ENCODE results near the gene APOA4.
A peak's percentile ranks its signal among the peaks of the same experiment; 100 is the strongest.

The APOA4 gene

DNA sequence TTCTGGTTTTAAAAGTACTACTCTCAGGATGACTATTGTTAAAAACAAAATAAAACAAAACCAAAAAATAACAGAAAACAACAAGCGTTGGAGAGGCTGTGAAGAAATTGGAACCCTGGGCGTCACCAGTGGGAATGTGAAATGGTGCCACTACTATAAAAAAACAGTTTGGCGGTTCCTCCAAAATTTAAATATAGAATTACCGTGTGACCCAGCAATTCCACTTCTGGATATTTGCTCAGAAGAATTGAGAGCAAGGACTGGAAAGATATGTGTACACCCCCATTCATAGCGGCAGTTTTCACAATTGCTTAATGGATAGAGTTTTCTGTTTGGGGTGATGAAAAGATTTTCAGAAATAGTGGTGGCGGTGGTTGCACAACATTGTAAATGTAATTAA, 8.6 kb downstream of the APOA4 start (continued):
- TF ChIP-seq, protein P1, sequence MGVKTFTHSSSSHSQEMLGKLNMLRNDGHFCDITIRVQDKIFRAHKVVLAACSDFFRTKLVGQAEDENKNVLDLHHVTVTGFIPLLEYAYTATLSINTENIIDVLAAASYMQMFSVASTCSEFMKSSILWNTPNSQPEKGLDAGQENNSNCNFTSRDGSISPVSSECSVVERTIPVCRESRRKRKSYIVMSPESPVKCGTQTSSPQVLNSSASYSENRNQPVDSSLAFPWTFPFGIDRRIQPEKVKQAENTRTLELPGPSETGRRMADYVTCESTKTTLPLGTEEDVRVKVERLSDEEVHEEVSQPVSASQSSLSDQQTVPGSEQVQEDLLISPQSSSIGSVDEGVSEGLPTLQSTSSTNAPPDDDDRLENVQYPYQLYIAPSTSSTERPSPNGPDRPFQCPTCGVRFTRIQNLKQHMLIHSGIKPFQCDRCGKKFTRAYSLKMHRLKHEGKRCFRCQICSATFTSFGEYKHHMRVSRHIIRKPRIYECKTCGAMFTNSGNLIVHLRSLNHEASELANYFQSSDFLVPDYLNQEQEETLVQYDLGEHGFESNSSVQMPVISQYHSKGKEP (tag by site-specific recombination; IDR thresholded peaks at IDR 0.05): no peak
- TF ChIP-seq, protein P2, sequence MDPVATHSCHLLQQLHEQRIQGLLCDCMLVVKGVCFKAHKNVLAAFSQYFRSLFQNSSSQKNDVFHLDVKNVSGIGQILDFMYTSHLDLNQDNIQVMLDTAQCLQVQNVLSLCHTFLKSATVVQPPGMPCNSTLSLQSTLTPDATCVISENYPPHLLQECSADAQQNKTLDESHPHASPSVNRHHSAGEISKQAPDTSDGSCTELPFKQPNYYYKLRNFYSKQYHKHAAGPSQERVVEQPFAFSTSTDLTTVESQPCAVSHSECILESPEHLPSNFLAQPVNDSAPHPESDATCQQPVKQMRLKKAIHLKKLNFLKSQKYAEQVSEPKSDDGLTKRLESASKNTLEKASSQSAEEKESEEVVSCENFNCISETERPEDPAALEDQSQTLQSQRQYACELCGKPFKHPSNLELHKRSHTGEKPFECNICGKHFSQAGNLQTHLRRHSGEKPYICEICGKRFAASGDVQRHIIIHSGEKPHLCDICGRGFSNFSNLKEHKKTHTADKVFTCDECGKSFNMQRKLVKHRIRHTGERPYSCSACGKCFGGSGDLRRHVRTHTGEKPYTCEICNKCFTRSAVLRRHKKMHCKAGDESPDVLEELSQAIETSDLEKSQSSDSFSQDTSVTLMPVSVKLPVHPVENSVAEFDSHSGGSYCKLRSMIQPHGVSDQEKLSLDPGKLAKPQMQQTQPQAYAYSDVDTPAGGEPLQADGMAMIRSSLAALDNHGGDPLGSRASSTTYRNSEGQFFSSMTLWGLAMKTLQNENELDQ (tag by site-specific recombination; IDR thresholded peaks at IDR 0.05; ENCODE audit: low read depth): no peak
- no peak for TF ChIP-seq ZNF600 (tag by site-specific recombination; IDR thresholded peaks at IDR 0.05)
- TF ChIP-seq, protein P3, sequence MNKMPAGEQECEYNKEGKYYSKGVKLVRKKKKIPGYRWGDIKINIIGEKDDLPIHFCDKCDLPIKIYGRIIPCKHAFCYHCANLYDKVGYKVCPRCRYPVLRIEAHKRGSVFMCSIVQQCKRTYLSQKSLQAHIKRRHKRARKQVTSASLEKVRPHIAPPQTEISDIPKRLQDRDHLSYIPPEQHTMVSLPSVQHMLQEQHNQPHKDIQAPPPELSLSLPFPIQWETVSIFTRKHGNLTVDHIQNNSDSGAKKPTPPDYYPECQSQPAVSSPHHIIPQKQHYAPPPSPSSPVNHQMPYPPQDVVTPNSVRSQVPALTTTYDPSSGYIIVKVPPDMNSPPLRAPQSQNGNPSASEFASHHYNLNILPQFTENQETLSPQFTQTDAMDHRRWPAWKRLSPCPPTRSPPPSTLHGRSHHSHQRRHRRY (tag by site-specific recombination; IDR thresholded peaks at IDR 0.05): no peak

DNA sequence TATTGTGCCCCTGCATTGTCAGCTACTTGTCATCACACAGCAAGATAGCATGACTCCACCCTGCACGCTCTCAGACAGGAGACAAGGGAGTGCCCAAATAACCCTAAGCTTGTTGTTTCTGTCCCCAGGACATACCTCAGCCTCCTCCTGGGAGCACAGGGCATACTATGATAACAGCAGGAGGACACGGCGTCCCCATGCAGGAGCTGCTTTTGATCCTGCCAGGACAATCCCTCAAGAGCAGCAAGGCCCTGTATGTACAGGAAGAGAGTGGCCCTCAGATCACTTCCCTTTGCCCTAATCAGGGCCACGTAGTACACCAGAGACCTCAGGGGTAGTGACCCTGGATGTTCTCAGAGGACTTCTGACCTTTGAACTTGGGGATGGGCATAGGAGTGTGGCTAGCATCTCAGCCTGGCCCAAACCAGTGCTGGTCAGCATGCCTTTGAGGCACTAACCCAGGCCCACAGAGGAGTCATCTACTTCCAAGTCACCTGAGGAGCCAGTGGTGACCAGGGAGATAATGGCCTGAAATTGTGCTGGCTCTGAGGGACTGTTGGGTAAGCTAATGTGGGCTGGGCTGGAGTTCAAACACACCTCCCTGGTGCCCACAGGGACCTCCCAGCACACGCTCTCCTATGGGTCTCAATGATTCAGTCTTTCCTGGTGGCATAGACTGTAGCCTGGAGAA, 9.2 kb downstream of the APOA4 start:
- peak; percentile 55 for TF ChIP-seq ZIC2 (tag by site-specific recombination; IDR thresholded peaks at IDR 0.05)
- TF ChIP-seq, protein P4, sequence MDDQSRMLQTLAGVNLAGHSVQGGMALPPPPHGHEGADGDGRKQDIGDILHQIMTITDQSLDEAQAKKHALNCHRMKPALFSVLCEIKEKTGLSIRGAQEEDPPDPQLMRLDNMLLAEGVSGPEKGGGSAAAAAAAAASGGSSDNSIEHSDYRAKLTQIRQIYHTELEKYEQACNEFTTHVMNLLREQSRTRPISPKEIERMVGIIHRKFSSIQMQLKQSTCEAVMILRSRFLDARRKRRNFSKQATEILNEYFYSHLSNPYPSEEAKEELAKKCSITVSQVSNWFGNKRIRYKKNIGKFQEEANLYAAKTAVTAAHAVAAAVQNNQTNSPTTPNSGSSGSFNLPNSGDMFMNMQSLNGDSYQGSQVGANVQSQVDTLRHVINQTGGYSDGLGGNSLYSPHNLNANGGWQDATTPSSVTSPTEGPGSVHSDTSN (CRISPR knock-in tag; IDR thresholded peaks at IDR 0.05): no peak
- Histone ChIP-seq H3K4me1 (ENCODE audit: control insufficient read depth, insufficient read depth, low read length) (no peaks in the 10 kb centered on the region), H3K36me3 (ENCODE audit: control insufficient read depth in 2 of 2, insufficient read depth in 1 of 2, low read length in 2 of 2) (no peaks in the 10 kb centered on the region), H3K27ac (ENCODE audit: extremely low read depth, low read depth, low read length) (no peak overlapping the region), H3K9me3 (ENCODE audit: control insufficient read depth, insufficient read depth, low read depth, low read length) (no peaks in the 10 kb centered on the region), H3K4me3 (ENCODE audit: low read depth, low read length) (no peak overlapping the region)
- ChIA-PET CTCF (interaction anchor here (1.7 to 2.4 kb wide), 3 partner anchors 20 to 23 kb away, joined by 4 to 19 read pairs (median 15); no protein-coding TSS in a partner anchor), POLR2A (interaction anchor here (0.6 kb wide), 1 partner anchor 104 kb away, joined by 3 read pairs; no protein-coding TSS in a partner anchor)

DNA sequence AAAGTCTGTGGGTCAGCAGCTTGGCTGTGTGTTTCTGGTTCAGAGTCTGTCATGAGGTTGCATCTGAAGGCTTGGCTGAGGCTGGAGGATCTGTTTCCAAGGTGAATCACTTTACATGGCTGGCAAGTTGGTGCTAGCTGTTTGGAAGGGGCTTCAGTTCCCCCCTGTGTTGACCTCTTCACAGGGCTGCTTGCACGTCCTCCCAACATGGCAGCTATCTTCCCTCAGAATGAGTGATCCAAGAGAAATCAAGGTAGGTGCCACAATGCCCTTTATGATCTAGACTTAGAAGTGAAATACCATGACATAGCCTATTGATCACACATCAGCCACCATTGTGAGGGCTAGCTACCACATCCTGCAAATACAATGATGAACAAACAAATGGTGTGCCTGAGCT, 9.9 kb downstream of the APOA4 start:
- Histone ChIP-seq H3K36me3 (ENCODE audit: control insufficient read depth in 2 of 2, insufficient read depth in 1 of 2, low read length in 2 of 2) (no peaks in the 10 kb centered on the region), H3K9me3 (ENCODE audit: control insufficient read depth, insufficient read depth, low read depth, low read length) (no peaks in the 10 kb centered on the region), H3K4me3 (ENCODE audit: low read depth, low read length) (no peak overlapping the region), H3K4me1 (ENCODE audit: control insufficient read depth, insufficient read depth, low read length) (no peaks in the 10 kb centered on the region), H3K27ac (ENCODE audit: extremely low read depth, low read depth, low read length) (no peak overlapping the region)
- ChIA-PET CTCF (interaction anchor here (0.6 to 2.4 kb wide), 5 partner anchors 19 to 1230 kb away, joined by 3 to 19 read pairs (median 4); no protein-coding TSS in a partner anchor), POLR2A (no interaction called here)
- TF ChIP-seq, protein P5, sequence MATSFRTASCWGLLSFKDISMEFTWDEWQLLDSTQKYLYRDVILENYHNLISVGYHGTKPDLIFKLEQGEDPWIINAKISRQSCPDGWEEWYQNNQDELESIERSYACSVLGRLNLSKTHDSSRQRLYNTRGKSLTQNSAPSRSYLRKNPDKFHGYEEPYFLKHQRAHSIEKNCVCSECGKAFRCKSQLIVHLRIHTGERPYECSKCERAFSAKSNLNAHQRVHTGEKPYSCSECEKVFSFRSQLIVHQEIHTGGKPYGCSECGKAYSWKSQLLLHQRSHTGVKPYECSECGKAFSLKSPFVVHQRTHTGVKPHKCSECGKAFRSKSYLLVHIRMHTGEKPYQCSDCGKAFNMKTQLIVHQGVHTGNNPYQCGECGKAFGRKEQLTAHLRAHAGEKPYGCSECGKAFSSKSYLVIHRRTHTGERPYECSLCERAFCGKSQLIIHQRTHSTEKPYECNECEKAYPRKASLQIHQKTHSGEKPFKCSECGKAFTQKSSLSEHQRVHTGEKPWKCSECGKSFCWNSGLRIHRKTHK (tag by site-specific recombination; IDR thresholded peaks at IDR 0.05): no peak
- TF ChIP-seq ZNF274 (IDR thresholded peaks at IDR 0.05; ENCODE audit: low read length): no peak
- TF ChIP-seq ZNF274 (tag by site-specific recombination; IDR thresholded peaks at IDR 0.05; ENCODE audit: borderline replicate concordance): no peak
- no peak for TF ChIP-seq TRIM28 (IDR thresholded peaks at IDR 0.05; ENCODE audit: borderline replicate concordance, low read length)
- no peak for TF ChIP-seq ZNF175 (tag by site-specific recombination; IDR thresholded peaks at IDR 0.05)
- TF ChIP-seq ZNF324 (tag by site-specific recombination; IDR thresholded peaks at IDR 0.05): no peak
- TF ChIP-seq, protein P6, sequence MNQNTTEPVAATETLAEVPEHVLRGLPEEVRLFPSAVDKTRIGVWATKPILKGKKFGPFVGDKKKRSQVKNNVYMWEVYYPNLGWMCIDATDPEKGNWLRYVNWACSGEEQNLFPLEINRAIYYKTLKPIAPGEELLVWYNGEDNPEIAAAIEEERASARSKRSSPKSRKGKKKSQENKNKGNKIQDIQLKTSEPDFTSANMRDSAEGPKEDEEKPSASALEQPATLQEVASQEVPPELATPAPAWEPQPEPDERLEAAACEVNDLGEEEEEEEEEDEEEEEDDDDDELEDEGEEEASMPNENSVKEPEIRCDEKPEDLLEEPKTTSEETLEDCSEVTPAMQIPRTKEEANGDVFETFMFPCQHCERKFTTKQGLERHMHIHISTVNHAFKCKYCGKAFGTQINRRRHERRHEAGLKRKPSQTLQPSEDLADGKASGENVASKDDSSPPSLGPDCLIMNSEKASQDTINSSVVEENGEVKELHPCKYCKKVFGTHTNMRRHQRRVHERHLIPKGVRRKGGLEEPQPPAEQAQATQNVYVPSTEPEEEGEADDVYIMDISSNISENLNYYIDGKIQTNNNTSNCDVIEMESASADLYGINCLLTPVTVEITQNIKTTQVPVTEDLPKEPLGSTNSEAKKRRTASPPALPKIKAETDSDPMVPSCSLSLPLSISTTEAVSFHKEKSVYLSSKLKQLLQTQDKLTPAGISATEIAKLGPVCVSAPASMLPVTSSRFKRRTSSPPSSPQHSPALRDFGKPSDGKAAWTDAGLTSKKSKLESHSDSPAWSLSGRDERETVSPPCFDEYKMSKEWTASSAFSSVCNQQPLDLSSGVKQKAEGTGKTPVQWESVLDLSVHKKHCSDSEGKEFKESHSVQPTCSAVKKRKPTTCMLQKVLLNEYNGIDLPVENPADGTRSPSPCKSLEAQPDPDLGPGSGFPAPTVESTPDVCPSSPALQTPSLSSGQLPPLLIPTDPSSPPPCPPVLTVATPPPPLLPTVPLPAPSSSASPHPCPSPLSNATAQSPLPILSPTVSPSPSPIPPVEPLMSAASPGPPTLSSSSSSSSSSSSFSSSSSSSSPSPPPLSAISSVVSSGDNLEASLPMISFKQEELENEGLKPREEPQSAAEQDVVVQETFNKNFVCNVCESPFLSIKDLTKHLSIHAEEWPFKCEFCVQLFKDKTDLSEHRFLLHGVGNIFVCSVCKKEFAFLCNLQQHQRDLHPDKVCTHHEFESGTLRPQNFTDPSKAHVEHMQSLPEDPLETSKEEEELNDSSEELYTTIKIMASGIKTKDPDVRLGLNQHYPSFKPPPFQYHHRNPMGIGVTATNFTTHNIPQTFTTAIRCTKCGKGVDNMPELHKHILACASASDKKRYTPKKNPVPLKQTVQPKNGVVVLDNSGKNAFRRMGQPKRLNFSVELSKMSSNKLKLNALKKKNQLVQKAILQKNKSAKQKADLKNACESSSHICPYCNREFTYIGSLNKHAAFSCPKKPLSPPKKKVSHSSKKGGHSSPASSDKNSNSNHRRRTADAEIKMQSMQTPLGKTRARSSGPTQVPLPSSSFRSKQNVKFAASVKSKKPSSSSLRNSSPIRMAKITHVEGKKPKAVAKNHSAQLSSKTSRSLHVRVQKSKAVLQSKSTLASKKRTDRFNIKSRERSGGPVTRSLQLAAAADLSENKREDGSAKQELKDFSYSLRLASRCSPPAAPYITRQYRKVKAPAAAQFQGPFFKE (tag by site-specific recombination; IDR thresholded peaks at IDR 0.05; ENCODE audit: borderline replicate concordance): no peak
- no peak for TF ChIP-seq ZNF133 (tag by site-specific recombination; IDR thresholded peaks at IDR 0.05)
- TF ChIP-seq ZNF600 (tag by site-specific recombination; IDR thresholded peaks at IDR 0.05): no peak
- TF ChIP-seq, protein P1 (tag by site-specific recombination; IDR thresholded peaks at IDR 0.05): no peak
- TF ChIP-seq KLF1 (tag by site-specific recombination; IDR thresholded peaks at IDR 0.05): no peak
